Common myeloid progenitor, CD34-positive (primary cell): Measurements from ENCODE around the gene PLPP2. TPM values are rescaled to one million over a fixed set of nuclear protein-coding genes. Genes with fewer than 3 reads are reported as not detected.

Source experiments
- CTCF ChIA-PET: fragments of 350-600 bp; sonication (Branson Sonifier 250); formaldehyde crosslinking; loops from one replicate; lab custom pipeline; 2021; ENCODE audit warnings: antibody characterized with exemption; lab: Charles Lee
- POLR2A ChIA-PET: fragments of 350-600 bp; sonication (Branson Sonifier 250); formaldehyde crosslinking; loops from one replicate; lab custom pipeline; 2021; ENCODE audit warnings: antibody characterized with exemption; lab: Charles Lee
- DNase-seq, 3 donors: peaks; one replicate each; pipeline versions ENCODE4 v3.0.0 to v3.0.0-alpha.2; 2013
- H3K27ac ChIP-seq, 2 experiments: 1 replicate in 1 of 2; 2 replicates in 1 of 2; pipeline ENCODE4 v1.7.0; 2013; ENCODE audit warnings: inconsistent platforms in 2 of 2, low read length in 2 of 2, mild to moderate bottlenecking in 2 of 2, low read depth in 1 of 2, moderate library complexity in 1 of 2; ENCODE audit not compliant: severe bottlenecking in 2 of 2, insufficient read depth in 1 of 2, poor library complexity in 1 of 2
- H3K27me3 ChIP-seq, 5 experiments: replicated peaks in 2 of 5; 1 replicate in 3 of 5; 2 replicates in 2 of 5; pipeline versions ENCODE4 v1.6.1 to v1.7.0; 2013; ENCODE audit warnings: low read length in 4 of 5, mild to moderate bottlenecking in 2 of 5, moderate library complexity in 2 of 5, inconsistent platforms in 1 of 5; ENCODE audit not compliant: insufficient read depth in 5 of 5, control insufficient read depth in 4 of 5
- H3K36me3 ChIP-seq, 4 experiments: 1 replicate in 2 of 4; 2 replicates in 2 of 4; pipeline versions ENCODE4 v1.6.1 to v1.7.0; 2013; ENCODE audit warnings: low read length in 3 of 4, control low read depth in 1 of 4, mild to moderate bottlenecking in 1 of 4; ENCODE audit not compliant: control insufficient read depth in 4 of 4, insufficient read depth in 4 of 4
- H3K4me1 ChIP-seq, 4 experiments: 1 replicate in 3 of 4; 2 replicates in 1 of 4; pipeline versions ENCODE4 v1.6.1 to v1.7.1; 2013; ENCODE audit warnings: low read length in 3 of 4, mild to moderate bottlenecking in 3 of 4, control low read depth in 1 of 4, inconsistent platforms in 1 of 4, moderate library complexity in 1 of 4; ENCODE audit not compliant: control insufficient read depth in 4 of 4, insufficient read depth in 4 of 4; ENCODE audit errors: control extremely low read depth in 1 of 4
- H3K4me3 ChIP-seq, 7 experiments: 1 replicate in 4 of 7; 2 replicates in 3 of 7; pipeline versions ENCODE4 v1.5.1 to v1.7.0; 2013; ENCODE audit warnings: mild to moderate bottlenecking in 7 of 7, low read length in 6 of 7, moderate library complexity in 6 of 7, inconsistent platforms in 2 of 7, low read depth in 2 of 7, control low read depth in 1 of 7; ENCODE audit not compliant: insufficient read depth in 4 of 7, control insufficient read depth in 1 of 7; ENCODE audit errors: extremely low read depth in 1 of 7
- H3K9me3 ChIP-seq, 5 experiments: 1 replicate in 4 of 5; 2 replicates in 1 of 5; pipeline versions ENCODE4 v1.6.1 to v1.7.1; 2013; ENCODE audit warnings: low read length in 4 of 5, mild to moderate bottlenecking in 2 of 5, inconsistent platforms in 1 of 5, low read depth in 1 of 5, moderate library complexity in 1 of 5; ENCODE audit not compliant: control insufficient read depth in 4 of 5, insufficient read depth in 2 of 5; ENCODE audit errors: control extremely low read depth in 1 of 5
- WGBS: methylation state at CpG from one replicate; pipeline ENCODE4 v1.1.5; 2013; ENCODE audit not compliant: insufficient coverage; 5-methylcytosine and 5-hydroxymethylcytosine counted together
- polyA plus RNA-seq: library from polyadenylated mRNA; unstranded; fragments of 120-200 nt; gene quantifications from one replicate; pipeline ENCODE4 v1.2.1, GENCODE V29; 2013

The PLPP2 gene
- 0.11 TPM for polyA plus RNA-seq

- Histone ChIP-seq H3K27ac (no peak within 1 kb of the TSS), H3K4me3 (peak within 1 kb of the TSS in 3 of 7 experiments; percentile 40 to 58 (median 41)), H3K27me3 (peaks cover 0 to 69% (median 30%) of the 10 kb centered on the region in 5 experiments), H3K4me1 (peaks cover 0 to 22% (median 13%) of the 10 kb centered on the region in 4 experiments), H3K36me3 (no peaks in the 10 kb centered on the region), H3K9me3 (peaks cover 0 to 11% (median 0%) of the 10 kb centered on the region in 5 experiments)
- ChIA-PET CTCF (no interaction called here), POLR2A (no interaction called here)
- 7% methylated on average over 30 of the region's 60 CpGs for WGBS
- peak in 2 of 3 donors; percentile 28 to 48 for DNase-seq
These were observed at the start of gene PLPP2 for GRCh38 chr19:291006-291521. Gene PLPP2 (minus strand): TSS chr19:291403. CDS start chr19:291336, 67 bp downstream.

- Histone ChIP-seq H3K27ac (no peak overlapping the region), H3K36me3 (peaks cover 4 to 28% (median 8%) of the 10 kb centered on the region in 4 experiments), H3K4me3 (no peak overlapping the region), H3K9me3 (peaks cover 0 to 5% (median 2%) of the 10 kb centered on the region in 5 experiments), H3K27me3 (peaks cover 0 to 7% (median 6%) of the 10 kb centered on the region in 5 experiments), H3K4me1 (peaks cover 7 to 36% (median 29%) of the 10 kb centered on the region in 4 experiments)
- CTCF ChIA-PET = no interaction called here
- DNase-seq = no peak
- 90% methylated on average over 13 of the region's 15 CpGs for WGBS
- POLR2A ChIA-PET = no interaction called here
These were observed 49.6 kb upstream of the PLPP2 start for GRCh38 chr19:340620-341385.

GRCh38 chr19:339262-339887, 48.2 kb upstream of the PLPP2 start:
- POLR2A ChIA-PET = no interaction called here
- WGBS = 100% methylated on average over 6 of the region's 10 CpGs
- H3K27me3 ChIP-seq = no peaks in the 10 kb centered on the region

GRCh38 chr19:338421-338820, 47.2 kb upstream of the PLPP2 start:
- Histone ChIP-seq H3K27ac (no peak overlapping the region), H3K36me3 (peaks cover 8 to 47% (median 19%) of the 10 kb centered on the region in 4 experiments), H3K9me3 (peaks cover 0 to 5% (median 0%) of the 10 kb centered on the region in 5 experiments), H3K27me3 (no peaks in the 10 kb centered on the region), H3K4me3 (peak overlapping the region in 1 of 7 experiments; percentile 10), H3K4me1 (peaks cover 7 to 26% (median 19%) of the 10 kb centered on the region in 4 experiments)
- POLR2A ChIA-PET = no interaction called here
- no peak for DNase-seq
- CTCF ChIA-PET = no interaction called here
- 96% methylated on average over 4 of the region's 5 CpGs for WGBS

More at GRCh38 chr19:339262-339887, 48.2 kb upstream of the PLPP2 start:
- Histone ChIP-seq H3K4me1 (peaks cover 7 to 33% (median 25%) of the 10 kb centered on the region in 4 experiments), H3K27ac (no peak overlapping the region), H3K9me3 (peaks cover 0 to 5% (median 0%) of the 10 kb centered on the region in 5 experiments), H3K4me3 (no peak overlapping the region), H3K36me3 (peaks cover 5 to 42% (median 16%) of the 10 kb centered on the region in 4 experiments)
- CTCF ChIA-PET = no interaction called here
- no peak for DNase-seq

GRCh38 chr19:336067-336614, 44.9 kb upstream of the PLPP2 start:
- POLR2A ChIA-PET = no interaction called here
- WGBS = 97% methylated on average over 18 of the region's 20 CpGs
- Histone ChIP-seq H3K4me1 (peaks cover 0 to 5% (median 2%) of the 10 kb centered on the region in 4 experiments), H3K27me3 (no peaks in the 10 kb centered on the region), H3K36me3 (peaks cover 10 to 47% (median 23%) of the 10 kb centered on the region in 4 experiments), H3K9me3 (peaks cover 0 to 5% (median 0%) of the 10 kb centered on the region in 5 experiments), H3K27ac (no peak overlapping the region), H3K4me3 (no peak overlapping the region)
- CTCF ChIA-PET = no interaction called here
- DNase-seq = no peak

GRCh38 chr19:335486-336066, 44.4 kb upstream of the PLPP2 start:
- H3K36me3 ChIP-seq = peaks cover 12 to 47% (median 26%) of the 10 kb centered on the region in 4 experiments
- no peaks in the 10 kb centered on the region for H3K27me3 ChIP-seq
- ChIA-PET CTCF (interaction anchor here (1.1 kb wide), 1 partner anchor 171 kb away, joined by 3 read pairs; no protein-coding TSS in a partner anchor), POLR2A (no interaction called here)
- H3K27ac ChIP-seq = no peak overlapping the region
- H3K4me1 ChIP-seq = peaks cover 0 to 5% (median under 1%) of the 10 kb centered on the region in 4 experiments
- H3K9me3 ChIP-seq = peaks cover 0 to 9% (median 3%) of the 10 kb centered on the region in 5 experiments
- WGBS = 97% methylated on average over 14 of the region's 21 CpGs
- no peak for DNase-seq
- no peak overlapping the region for H3K4me3 ChIP-seq
